ENCODE results near the gene ATP13A1. TPM values are rescaled to one million over a fixed set of nuclear protein-coding genes. Genes with fewer than 3 reads are reported as not detected.
"Not testable (repeated sequence)": the region's sequence is repeated elsewhere in the genome, so short reads cannot be mapped to it uniquely, and the experiment has no call there.

Gene ATP13A1
- total RNA-seq, 2 experiments from 2014 or later, result 114 to 131 TPM

- Mint-ChIP-seq H3K27me3 (no peaks in the 10 kb centered on the region), H3K4me1 (peaks cover 9% of the 10 kb centered on the region), H3K9me3 (ENCODE audit: low read depth) (peaks cover 59% of the 10 kb centered on the region), H3K27ac (no peak overlapping the region), H3K4me3 (no peak overlapping the region), H3K36me3 (peaks cover 96% of the 10 kb centered on the region)
- DNase-seq (peak; percentile 32), ATAC-seq (no peak)
- CTCF ChIA-PET, result no interaction called here
Observed at GRCh38 chr19:19679176-19680073, 15.9 kb upstream of the ATP13A1 start.

- Mint-ChIP-seq H3K36me3 (peaks cover 97% of the 10 kb centered on the region), H3K4me3 (no peak overlapping the region), H3K9me3 (ENCODE audit: low read depth) (peaks cover 51% of the 10 kb centered on the region), H3K4me1 (peaks cover 17% of the 10 kb centered on the region), H3K27ac (peak overlapping the region; percentile 32), H3K27me3 (no peaks in the 10 kb centered on the region)
- CTCF ChIA-PET, result no interaction called here
- DNase-seq (peak; percentile 14), ATAC-seq (no peak)
Observed at GRCh38 chr19:19677579-19677978, 14.1 kb upstream of the ATP13A1 start.

- ATAC-seq, result no peak
- Mint-ChIP-seq H3K27me3 (no peaks in the 10 kb centered on the region), H3K36me3 (peaks cover 95% of the 10 kb centered on the region), H3K27ac (no peak overlapping the region), H3K4me1 (peaks cover 35% of the 10 kb centered on the region), H3K9me3 (ENCODE audit: low read depth) (peaks cover 42% of the 10 kb centered on the region), H3K4me3 (no peak overlapping the region)
- CTCF ChIA-PET, result no interaction called here
- DNase-seq, result peak; percentile 8
Observed at GRCh38 chr19:19674315-19674714, 10.8 kb upstream of the ATP13A1 start.

GRCh38 chr19:19672816-19673215 is 9.3 kb upstream of the ATP13A1 start:
- Mint-ChIP-seq H3K9me3 (ENCODE audit: low read depth) (peaks cover 30% of the 10 kb centered on the region), H3K27me3 (no peaks in the 10 kb centered on the region), H3K27ac (no peak overlapping the region), H3K36me3 (peaks cover 82% of the 10 kb centered on the region), H3K4me1 (peaks cover 42% of the 10 kb centered on the region), H3K4me3 (no peak overlapping the region)
- DNase-seq, result no peak
- ATAC-seq, result no peak
- CTCF ChIA-PET, result no interaction called here

- ATAC-seq (no peak), DNase-seq (no peak)
- Mint-ChIP-seq H3K27me3 (no peaks in the 10 kb centered on the region), H3K27ac (peak overlapping the region; percentile 93), H3K36me3 (peaks cover 64% of the 10 kb centered on the region), H3K9me3 (ENCODE audit: low read depth) (peaks cover 13% of the 10 kb centered on the region), H3K4me1 (peaks cover 43% of the 10 kb centered on the region), H3K4me3 (peak overlapping the region; percentile 81)
- CTCF ChIA-PET, result interaction anchor here (0.5 kb wide), 1 partner anchor 127 kb away, joined by 3 read pairs; no protein-coding TSS in a partner anchor
Observed at GRCh38 chr19:19670070-19670551, 6.6 kb upstream of the ATP13A1 start.

GRCh38 chr19:19668230-19669012 is 4.9 kb upstream of the ATP13A1 start, which contains the start of gene ZNF101:
ZNF101 (plus strand) TSS chr19:19668839; CDS start chr19:19668964, 125 bp downstream.
- CTCF ChIA-PET, result interaction anchor here (0.7 kb wide), 1 partner anchor 116 kb away, joined by 3 read pairs; no protein-coding TSS in a partner anchor
- Mint-ChIP-seq H3K36me3 (peaks cover 48% of the 10 kb centered on the region), H3K27me3 (no peaks in the 10 kb centered on the region), H3K9me3 (ENCODE audit: low read depth) (peaks cover 9% of the 10 kb centered on the region), H3K4me1 (peaks cover 40% of the 10 kb centered on the region), H3K27ac (peak within 1 kb of the TSS; percentile 93), H3K4me3 (peak within 1 kb of the TSS; percentile 81)
- peak; percentile 99 for DNase-seq
- peak; percentile 79 for ATAC-seq

GRCh38 chr19:19665420-19665948 is 2.0 kb upstream of the ATP13A1 start:
- Mint-ChIP-seq H3K36me3 (peaks cover 41% of the 10 kb centered on the region), H3K4me1 (peaks cover 47% of the 10 kb centered on the region)
- DNase-seq; H3K9me3 Mint-ChIP-seq (ENCODE audit: low read depth); H3K4me3 Mint-ChIP-seq; H3K27me3 Mint-ChIP-seq; H3K27ac Mint-ChIP-seq; CTCF ChIA-PET; ATAC-seq: not testable (repeated sequence)

GRCh38 chr19:19662871-19663255 is 613 bp downstream of the ATP13A1 start:
- Mint-ChIP-seq H3K4me1 (peaks cover 44% of the 10 kb centered on the region), H3K4me3 (peak overlapping the region; percentile 82), H3K27ac (peak overlapping the region; percentile 93), H3K9me3 (ENCODE audit: low read depth) (no peaks in the 10 kb centered on the region), H3K27me3 (no peaks in the 10 kb centered on the region), H3K36me3 (peaks cover 47% of the 10 kb centered on the region)
- CTCF ChIA-PET, result interaction anchor here (1.2 to 2.7 kb wide), 7 partner anchors 11 to 159 kb away, joined by 3 to 23 read pairs (median 5); partner anchors contain the start of genes NDUFA13 and ZNF506
- DNase-seq (no peak), ATAC-seq (no peak)

GRCh38 chr19:19662344-19662743 is 1.1 kb downstream of the ATP13A1 start:
- ATAC-seq, result no peak
- DNase-seq, result no peak
- Mint-ChIP-seq H3K27ac (peak overlapping the region; percentile 93), H3K36me3 (peaks cover 48% of the 10 kb centered on the region), H3K4me3 (peak overlapping the region; percentile 82), H3K4me1 (peaks cover 39% of the 10 kb centered on the region), H3K9me3 (ENCODE audit: low read depth) (no peaks in the 10 kb centered on the region), H3K27me3 (no peaks in the 10 kb centered on the region)
- CTCF ChIA-PET, result interaction anchor here (0.5 to 3.2 kb wide), 11 partner anchors 11 to 295 kb away, joined by 3 to 23 read pairs (median 4); partner anchors contain the start of genes GMIP, NDUFA13 and ZNF506

GRCh38 chr19:19661675-19662251 is 1.7 kb downstream of the ATP13A1 start:
- Mint-ChIP-seq H3K4me3 (peak overlapping the region; percentile 82), H3K36me3 (peaks cover 47% of the 10 kb centered on the region), H3K27me3 (no peaks in the 10 kb centered on the region), H3K9me3 (ENCODE audit: low read depth) (no peaks in the 10 kb centered on the region), H3K4me1 (peaks cover 36% of the 10 kb centered on the region), H3K27ac (peak overlapping the region; percentile 93)
- CTCF ChIA-PET, result interaction anchor here (0.5 to 3.2 kb wide), 12 partner anchors 10 to 295 kb away, joined by 3 to 23 read pairs (median 4); partner anchors contain the start of genes GMIP, NDUFA13 and ZNF506
- peak; percentile 54 for ATAC-seq
- peak; percentile 91 for DNase-seq

GRCh38 chr19:19661141-19661674 is 2.3 kb downstream of the ATP13A1 start:
- ATAC-seq (no peak), DNase-seq (no peak)
- Mint-ChIP-seq H3K9me3 (ENCODE audit: low read depth) (no peaks in the 10 kb centered on the region), H3K27me3 (no peaks in the 10 kb centered on the region), H3K4me1 (peaks cover 35% of the 10 kb centered on the region), H3K36me3 (peaks cover 50% of the 10 kb centered on the region), H3K4me3 (peak overlapping the region; percentile 82), H3K27ac (peak overlapping the region; percentile 93)
- CTCF ChIA-PET, result interaction anchor here (0.6 to 3.2 kb wide), 9 partner anchors 10 to 268 kb away, joined by 3 to 23 read pairs (median 4); partner anchors contain the start of gene GMIP

- H3K36me3 Mint-ChIP-seq, result peaks cover 61% of the 10 kb centered on the region
- CTCF ChIA-PET, result interaction anchor here (0.6 to 3.2 kb wide), 2 partner anchors 16 to 259 kb away, joined by 3 to 17 read pairs; partner anchors contain the start of gene GMIP
- no peaks in the 10 kb centered on the region for H3K9me3 Mint-ChIP-seq (ENCODE audit: low read depth)
- DNase-seq, result no peak
- H3K27ac Mint-ChIP-seq, result peak overlapping the region; percentile 93
- H3K27me3 Mint-ChIP-seq, result no peaks in the 10 kb centered on the region
- ATAC-seq, result no peak
- no peak overlapping the region for H3K4me3 Mint-ChIP-seq
- peaks cover 35% of the 10 kb centered on the region for H3K4me1 Mint-ChIP-seq
Observed at GRCh38 chr19:19659646-19660245, 3.7 kb downstream of the ATP13A1 start.
